T follicular helper cell (primary cell): ENCODE measurements around the gene EMILIN2.
"Not testable (repeated sequence)": the region's sequence is repeated elsewhere in the genome, so short reads cannot be mapped to it uniquely, and the experiment has no call there.

Experiments used
- DNase-seq: peaks from one replicate; pipeline ENCODE4 v3.0.0-alpha.2; 2020; ENCODE audit warnings: low read depth

Gene EMILIN2

DNA sequence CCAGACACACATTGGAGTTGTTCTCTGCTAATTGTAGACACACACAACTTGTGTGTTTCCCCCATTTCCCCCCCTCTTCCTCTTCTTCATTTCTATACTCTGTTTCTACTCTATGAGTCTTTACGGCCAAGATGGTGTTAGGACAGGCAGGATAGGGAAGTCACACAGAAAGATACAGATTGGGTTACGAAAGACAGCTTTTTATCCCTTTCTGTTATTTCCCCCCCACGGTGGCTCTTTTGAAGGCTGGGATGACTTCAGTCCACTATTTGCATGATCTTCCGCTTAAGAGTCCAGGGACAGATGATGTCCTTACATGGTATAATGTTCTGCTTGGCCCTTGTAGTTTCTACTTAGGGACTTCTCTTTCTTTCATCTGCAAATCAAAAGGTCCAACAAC is 1.6 kb upstream of the EMILIN2 start:
- no peak for DNase-seq

DNA sequence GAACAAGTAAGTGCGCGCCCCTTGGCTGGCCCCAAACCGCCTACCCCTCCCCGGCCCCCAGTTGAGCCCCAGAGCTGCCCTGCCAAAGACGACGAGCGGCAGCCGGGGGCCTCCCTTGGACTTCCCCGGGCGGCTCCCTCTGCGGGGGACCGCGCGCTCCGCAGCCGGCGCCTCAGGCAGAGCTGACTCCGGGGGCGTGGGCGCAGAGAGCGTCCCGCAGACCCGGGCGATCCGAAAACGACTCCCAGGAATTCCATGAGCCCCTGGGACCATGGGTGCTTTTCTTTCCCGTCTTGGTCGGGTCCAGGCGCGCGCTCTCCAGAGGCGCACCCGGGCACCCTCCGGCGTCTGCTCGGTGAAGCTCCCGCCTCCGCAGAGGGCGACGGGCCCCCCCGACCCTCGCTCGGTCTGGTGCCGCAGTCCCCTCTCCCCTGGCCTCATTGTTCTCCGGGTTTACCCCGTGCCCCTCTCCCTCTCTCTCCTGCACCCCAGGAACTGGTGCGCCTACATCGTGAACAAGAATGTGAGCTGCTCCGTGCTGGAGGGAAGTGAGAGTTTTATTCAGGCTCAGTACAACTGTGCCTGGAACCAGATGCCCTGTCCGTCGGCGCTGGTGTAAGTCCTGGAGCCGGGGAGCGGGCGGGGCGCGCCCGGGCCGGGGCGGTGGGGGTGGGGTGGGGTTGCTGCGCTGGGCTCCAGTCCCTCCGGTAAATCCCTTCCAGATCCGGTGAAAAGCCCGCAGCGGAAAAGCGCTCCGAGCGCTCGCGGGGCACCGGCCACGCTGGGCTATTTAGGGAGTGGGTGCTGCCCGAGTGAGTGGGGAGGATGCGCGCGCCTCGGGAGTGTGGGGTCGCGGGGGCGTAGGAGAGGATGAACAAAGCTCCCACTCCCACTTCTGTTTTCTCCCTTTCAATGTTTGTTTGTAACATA is 776 bp downstream of the EMILIN2 start:
- no peak for DNase-seq

DNA sequence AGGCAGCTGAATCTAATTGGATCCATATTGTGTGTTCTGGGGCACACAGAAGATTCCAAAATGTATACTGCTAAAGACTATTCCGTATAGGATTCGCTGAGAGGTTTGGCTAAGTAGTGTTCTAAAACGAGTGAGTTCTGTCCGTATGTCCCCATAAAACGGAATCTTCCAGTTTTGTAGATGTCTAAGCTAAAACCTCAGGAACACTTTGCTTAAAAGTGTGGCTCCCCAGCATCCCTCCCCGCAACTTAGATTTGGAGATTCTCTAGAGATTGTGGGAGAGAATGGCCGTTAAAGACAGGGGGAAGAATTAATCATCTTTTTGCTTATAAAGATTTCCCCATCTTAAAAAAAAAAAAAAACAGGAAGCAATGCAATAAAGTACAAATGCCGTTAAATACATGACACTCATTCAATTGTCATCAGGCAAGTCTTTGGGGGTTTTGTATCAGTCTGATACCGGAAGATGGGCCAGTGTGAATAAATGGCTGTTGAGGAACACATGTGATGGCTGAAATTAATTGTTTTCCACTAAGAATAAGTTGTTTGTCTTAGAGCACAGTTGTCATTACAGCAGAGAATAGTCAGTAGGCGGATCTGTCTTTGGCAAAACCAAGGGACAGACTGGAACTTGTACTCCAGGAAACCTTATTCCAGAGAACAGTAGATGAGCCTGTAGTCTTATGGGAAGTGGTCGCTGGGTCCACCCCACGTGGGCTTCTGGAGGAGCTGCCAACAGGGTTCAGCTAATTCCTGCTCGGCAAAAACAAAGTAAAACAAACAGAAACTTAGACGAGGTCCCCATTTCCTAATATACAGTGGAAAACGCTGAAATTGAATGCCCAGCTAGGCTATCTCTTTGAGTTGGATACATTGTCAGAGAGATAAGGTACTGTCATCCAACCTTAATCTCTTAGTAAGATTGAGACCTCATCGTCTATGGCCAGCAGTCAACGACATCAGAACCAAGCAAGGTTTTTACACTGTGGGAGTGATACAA is 1.7 kb downstream of the EMILIN2 start:
- no peak for DNase-seq

DNA sequence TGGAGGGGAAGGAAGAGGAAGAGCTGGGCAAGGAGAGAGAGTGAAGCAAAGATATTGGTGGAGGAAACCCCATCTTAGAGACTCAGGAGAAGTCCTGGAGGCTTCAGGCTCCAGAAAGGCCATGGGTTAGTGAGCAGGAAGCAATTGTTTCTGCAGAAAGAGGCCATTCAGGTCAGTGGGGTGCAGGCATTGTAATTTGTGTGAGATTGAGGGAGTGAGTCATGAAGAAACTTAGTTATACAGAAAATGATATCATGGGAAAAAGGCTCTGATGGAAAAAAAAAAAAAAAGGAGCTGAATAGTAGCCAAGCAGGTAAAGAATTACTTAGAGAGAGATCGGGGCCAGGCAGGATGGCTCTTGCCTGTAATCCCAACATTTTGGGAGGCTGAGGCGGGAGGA is 4.0 kb downstream of the EMILIN2 start:
- DNase-seq: no peak

DNA sequence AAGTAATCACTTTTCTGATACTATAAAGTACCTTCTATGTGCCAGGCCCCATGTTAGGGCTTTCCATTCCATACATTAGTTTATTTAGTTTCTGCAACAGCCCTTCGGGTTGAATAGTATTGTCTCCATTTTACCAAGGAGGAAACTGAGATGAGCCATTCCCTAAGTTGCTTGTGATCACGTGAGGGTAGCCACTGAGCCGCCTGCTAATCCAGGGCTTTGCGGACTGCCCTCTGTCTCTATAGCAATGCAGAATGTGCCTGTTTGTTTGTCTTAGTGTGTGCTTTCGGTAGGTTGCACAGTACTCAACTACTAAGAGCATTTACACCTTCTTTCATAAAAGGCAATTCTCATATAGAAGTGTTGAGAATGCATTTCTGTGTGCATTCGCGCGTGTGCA is 5.0 kb downstream of the EMILIN2 start:
- no peak for DNase-seq

DNA sequence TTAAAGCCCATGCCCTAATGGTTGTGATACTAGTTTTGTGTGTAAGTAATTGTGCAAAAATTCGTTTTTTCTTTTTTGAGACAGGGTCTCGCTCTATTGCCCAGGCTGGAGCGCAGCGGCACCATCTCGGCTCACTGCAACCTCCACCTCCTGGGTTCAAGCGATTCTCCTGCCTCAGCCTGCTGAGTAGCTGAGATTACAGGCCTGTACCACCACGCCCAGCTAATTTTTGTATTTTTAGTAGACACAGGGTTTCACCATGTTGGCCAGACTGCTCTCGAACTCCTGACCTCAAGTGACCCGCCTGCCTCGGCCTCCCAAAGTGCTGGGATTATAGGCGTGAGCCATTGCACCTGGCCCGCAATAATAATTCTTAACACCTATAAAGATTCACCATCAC is 5.7 kb downstream of the EMILIN2 start:
- not testable (repeated sequence) for DNase-seq

DNA sequence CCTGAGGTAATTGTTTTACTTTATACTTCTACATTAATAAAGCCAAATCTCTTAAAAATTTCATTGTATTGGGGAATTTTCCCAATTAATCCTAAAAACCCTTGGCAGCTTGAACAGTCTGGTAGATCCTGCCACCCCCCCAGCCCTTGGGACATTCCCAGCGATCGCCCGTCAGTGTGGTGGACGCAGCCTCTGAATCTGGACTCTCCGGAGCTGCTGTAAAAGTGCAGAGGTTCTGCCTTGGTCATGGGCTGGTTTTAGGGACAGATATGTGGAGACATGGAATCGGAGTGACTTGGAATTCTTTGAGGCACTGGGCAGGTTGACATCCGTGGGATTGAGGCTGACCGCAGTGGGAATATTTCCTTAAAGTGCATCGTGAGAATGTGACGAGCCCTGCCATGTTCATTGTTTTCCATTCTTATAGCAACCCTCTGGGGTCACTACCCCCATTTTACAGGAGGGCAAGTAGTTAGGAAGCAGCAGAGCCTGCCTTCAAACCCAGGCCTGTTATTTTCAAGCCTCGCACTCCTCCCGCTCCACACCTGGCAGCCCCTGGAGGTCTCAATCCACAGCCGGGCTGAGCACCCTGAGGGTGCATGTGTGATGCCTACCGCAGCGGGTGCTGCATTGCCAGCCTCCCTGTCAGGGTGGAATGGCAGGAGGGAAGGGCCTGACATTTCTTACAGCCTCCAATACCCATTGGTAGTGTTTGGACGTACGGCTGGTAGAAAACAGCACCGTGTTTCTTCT is 6.5 kb downstream of the EMILIN2 start:
- no peak for DNase-seq

DNA sequence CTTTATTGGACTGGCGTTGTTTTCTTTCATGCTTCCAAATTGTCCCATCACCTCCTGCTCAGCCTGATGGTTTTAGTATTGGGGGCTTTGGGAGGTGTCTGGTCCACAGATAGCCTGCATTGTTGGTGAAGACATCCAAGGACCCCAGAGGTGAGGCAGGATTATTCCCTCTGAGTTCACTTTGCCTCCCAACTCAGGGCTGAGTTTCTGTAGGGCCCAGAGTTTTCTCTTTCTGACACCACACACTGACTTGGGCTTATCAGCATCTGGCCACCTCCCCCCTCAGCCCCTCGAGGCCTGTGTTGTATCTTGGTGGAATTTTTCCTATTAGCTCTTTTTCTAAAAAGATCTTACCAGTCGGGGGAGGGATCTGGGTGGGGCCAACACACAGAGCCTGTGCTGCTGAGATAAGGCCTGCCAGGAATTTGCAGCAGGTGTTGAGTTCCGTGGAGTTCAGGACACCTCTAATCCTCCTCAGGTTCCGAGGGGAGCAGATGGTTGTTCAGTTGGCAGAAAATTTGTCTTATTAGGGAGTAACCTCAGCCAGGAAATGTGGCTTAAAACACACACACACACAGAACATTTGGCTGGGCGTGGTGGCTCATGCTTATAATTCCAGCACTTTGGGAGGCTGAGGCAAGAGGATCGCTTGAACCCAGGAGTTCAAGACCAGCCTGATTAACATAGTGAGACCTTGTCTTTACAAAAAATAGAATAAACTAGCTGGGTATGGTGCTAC is 7.3 kb downstream of the EMILIN2 start:
- no peak for DNase-seq

DNA sequence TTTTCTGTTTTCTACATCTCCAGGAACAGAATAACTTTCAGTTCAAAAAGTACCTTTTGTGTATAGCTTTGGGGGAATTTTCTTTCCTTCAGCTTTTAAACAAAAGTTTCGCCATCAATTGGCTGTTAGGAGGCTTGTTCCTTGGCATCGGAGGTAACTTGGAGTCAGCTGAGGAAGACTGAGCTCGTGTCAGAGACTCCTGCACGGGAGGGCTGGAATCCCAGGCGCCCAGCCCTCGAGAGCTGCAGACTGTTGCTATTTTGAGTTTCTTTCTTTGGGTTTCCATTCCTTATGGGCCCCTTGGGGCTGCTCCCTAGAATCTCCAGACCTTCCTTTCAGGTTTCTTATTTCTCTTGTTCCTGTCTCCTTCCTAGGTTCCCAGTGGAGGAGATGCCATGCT is 8.1 kb downstream of the EMILIN2 start:
- DNase-seq: no peak

DNA sequence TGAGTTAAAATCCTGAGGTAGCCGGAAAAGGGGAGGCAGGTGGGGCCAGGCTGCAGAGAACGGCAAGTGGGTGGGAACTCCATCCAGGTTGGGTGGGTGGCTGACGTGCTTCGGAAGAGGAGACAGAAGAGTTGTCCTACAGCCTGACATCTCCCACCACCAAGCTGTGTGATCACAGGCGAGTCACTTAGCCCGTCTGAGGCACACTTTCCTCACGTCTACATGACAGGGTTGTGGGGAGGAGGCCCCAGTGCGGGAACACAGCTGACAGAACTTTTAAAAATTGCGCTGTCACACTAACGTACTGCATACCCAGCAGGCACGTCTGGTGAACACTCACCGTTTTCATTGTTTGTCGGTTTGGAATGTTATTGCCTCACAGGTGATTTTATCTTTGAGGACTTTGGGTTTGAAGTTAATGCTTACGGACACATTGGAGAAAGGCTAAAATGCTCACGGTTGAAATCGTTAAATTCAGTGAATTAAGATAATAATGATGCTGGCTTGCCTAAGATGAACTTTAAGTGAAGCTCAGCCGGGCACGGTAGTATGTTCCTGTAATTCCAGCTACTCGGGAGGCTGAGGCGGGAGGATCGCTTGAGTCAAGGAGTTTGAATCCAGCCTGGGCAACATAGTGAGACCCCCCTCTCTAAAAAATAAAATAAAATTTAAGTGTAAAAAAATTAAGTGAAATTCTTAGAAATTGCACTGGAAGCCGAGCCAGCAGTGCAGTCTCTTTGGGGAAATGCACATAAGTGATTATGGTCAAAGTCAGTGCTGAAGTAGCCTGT is 8.9 kb downstream of the EMILIN2 start:
- DNase-seq: no peak

DNA sequence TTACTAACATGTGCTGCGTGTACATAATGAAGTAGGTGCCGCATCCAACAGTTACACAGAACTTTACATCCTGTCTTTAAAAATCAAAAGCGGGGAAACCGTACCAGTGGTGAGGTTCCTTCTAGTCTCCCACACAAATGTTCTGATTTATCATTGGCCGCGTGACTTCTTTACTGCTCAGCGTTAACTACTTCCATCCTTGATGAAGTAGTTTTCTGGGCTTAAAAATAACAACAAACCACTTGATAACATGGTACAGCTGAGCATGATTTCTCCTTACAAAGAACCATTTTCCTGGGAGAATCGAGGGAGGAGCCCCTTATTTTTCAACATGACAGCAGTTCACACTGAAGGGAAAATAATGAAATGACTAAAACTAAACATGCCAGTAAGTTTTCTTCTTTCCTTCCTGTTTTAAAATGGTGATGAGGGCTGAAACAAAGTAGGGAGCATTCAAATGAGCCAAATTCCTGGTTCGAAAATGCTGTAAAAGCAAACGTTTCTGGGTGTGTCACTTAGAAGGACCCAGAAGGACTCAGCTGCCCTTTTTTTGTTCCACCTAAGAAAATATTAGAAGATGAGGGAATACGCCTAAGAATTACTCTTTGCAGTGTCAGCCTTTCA is 9.9 kb downstream of the EMILIN2 start:
- no peak for DNase-seq

DNA sequence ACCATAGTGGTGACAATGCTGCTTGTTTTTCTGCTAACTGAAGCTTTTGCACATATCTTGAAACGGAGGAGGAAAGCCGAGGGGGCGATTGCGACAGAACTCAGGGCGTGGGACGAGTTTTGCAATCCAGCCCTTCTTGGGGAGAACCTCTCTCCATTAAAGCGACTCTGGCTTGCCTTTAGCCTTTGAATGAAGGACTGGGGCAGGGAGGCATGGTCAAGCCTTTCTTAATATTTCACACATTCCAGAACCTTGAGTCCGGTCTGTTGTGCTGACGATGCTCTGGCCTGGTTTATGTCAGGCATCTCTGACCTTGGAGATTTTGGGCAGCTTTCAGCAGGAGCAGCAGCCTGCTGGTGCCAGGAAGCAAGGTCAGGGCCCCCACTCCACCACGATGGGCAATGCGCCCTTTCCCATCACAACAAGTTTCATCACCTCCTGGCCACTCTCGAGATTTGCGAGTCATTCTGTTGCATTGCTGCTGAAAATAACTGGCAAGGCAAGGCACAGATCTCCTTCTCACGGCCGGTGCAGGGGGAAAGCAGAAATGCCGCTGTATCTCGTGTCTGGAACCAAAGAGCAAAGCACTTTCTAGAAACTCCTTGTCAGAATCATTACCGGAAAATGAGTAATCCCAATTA is 10.8 kb downstream of the EMILIN2 start:
- DNase-seq: no peak

DNA sequence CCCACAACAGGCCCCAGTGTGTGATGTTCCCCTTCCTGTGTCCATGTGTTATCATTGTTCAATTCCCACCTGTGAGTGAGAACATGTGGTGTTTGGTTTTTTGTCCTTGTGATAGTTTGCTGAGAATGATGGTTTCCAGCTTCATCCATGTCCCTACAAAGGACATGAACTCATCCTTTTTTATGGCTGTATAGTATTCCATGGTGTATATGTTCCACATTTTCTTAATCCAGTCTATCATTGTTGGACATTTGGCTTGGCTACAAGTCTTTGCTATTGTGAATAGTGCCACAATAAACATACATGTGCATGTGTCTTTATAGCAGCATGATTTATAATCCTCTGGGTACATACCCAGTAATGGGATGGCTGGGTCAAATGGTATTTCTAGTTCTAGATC is 13.6 kb downstream of the EMILIN2 start:
- DNase-seq: not testable (repeated sequence)

DNA sequence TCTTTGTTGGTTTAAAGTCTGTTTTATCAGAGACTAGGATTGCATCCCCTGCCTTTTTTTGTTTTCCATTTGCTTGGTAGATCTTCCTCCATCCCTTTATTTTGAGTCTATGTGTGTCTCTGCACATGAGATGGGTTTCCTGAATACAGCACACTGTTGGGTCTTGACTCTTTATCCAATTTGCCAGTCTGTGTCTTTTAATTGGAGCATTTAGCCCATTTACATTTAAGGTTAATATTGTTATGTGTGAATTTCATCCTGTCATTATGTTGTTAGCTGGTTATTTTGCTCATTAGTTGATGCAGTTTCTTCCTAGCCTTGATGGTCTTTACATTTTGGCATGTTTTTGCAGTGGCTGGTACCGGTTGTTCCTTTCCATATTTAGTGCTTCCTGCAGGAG is 17.2 kb downstream of the EMILIN2 start:
- DNase-seq: not testable (repeated sequence)

DNA sequence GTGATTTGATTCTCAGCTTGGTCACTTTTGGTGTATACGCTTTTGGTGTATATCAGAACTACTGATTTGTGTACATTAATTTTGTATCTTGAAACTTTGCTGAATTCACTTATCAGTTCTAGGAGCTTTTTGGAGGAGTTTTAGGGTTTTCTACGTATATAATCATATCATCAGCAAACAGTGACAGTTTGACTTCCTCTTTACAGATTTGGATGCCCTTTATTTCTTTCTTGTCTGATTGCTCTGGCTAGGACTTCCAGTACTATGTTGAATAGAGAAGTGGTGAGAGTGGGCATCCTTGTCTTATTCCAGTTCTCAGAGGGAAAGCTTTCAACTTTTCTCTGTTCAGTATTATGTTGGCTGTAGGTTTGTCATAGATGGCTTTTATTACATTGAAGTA is 19.7 kb downstream of the EMILIN2 start:
- not testable (repeated sequence) for DNase-seq

DNA sequence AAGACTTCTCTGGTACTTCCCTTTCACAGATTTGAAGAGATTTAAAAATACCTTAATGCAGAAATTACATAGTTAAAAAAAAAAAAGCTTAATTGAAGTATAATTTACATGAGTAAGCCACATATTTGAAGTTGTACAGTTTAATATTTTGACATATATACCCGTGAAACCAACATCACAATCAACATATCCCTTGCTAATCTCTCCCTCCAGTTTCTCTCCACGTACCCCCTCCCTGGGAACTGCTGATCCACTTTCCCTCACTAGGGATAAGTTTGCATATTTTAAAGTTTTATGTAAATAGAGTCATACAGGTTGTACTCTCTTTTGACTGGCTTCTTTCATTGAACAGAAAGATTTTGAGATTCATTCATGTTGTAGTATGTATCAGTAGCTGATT is 22.4 kb downstream of the EMILIN2 start:
- no peak for DNase-seq

DNA sequence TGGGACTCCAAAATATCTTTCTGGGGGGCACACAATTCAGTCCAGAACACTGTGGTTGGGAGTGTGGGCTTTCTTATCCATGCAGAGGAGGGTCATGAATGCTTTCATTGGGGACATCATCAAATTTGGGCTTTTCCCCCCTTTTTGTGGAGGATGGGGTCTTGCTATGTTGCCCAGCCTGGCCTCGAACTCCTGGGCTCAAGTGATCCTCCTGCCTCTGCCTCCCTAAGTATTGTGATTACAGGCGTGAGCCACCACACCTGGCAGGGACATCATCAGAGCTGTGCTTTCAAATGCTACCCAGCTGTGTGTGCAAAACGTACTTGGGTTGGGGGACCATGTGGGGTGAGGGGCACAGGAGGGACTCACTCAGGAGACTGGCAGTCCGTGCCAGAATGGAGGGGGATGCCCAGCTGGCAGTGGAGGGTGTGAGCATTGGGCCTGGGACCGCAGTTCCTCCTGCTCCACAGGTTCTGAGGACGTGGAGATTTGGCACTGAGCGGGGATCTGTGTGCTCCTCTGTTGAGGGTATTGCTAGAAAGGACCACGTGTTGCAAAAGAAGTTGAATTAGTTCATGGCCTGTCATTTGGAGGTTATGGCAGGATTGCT is 24.4 kb downstream of the EMILIN2 start:
- no peak for DNase-seq

DNA sequence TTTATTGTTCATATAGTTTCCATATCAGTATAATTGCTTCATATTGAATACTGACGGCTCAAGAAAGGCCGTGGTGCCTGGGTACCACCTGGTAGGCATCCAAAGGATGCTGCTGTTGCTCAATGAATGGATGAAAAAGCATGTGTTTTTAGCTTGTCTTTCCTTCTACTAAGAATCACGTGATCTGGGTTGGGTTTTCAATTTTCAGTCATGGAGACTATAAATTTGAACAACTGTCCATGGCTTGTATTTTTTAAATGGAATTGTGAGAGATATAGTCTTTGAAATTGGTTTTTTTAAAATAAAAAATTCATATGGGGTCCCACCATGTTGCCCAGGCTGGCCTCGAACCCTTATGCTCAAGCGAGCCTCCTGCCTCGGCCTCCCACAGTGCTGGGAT is 25.3 kb downstream of the EMILIN2 start:
- no peak for DNase-seq

DNA sequence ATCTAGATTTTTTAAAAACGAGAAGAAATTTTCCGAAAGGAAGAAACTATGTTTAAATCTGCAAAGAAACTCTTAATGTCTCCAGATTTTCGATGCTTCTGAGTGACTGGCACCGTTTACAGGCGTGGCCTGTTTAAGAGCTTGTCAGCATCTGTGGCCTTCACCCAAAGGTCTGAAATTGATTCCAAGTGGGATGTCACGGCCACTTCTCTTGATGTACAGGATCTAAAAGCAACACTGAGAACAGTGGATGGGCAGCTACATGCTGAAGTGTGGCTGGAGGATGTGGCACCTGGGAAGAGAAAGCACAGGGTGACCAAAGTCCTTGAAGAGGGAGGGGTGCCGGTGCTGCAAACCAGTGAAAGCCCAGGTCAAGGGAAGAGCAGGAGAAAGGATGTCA is 28.0 kb downstream of the EMILIN2 start:
- no peak for DNase-seq
